Transverse colon (tissue), 3 donors: Measurements from ENCODE around the gene SLC49A3.
"Not testable (repeated sequence)": the region's sequence is repeated elsewhere in the genome, so short reads cannot be mapped to it uniquely, and the experiment has no call there.

ENCODE experiments used
- POLR2A ChIP-seq: fragments of 450-650 bp; IDR thresholded peaks from one replicate; pipeline ENCODE4 v1.6.1; 2016; ENCODE audit warnings: antibody characterized with exemption, mild to moderate bottlenecking, moderate library complexity
- TF ChIP-seq, protein P1 (sequence below), 5 experiments: fragments of 200-600 bp in 3 of 5; fragments of 450-650 bp in 2 of 5; sonication (generic) in 3 of 5; IDR thresholded peaks; 1 replicate in 2 of 5; 2 replicates in 3 of 5; pipeline ENCODE4 v1.5.1; 2016 to 2017; ENCODE audit warnings: antibody characterized with exemption in 5 of 5, inconsistent platforms in 3 of 5, mild to moderate bottlenecking in 2 of 5, moderate library complexity in 1 of 5

DNA sequence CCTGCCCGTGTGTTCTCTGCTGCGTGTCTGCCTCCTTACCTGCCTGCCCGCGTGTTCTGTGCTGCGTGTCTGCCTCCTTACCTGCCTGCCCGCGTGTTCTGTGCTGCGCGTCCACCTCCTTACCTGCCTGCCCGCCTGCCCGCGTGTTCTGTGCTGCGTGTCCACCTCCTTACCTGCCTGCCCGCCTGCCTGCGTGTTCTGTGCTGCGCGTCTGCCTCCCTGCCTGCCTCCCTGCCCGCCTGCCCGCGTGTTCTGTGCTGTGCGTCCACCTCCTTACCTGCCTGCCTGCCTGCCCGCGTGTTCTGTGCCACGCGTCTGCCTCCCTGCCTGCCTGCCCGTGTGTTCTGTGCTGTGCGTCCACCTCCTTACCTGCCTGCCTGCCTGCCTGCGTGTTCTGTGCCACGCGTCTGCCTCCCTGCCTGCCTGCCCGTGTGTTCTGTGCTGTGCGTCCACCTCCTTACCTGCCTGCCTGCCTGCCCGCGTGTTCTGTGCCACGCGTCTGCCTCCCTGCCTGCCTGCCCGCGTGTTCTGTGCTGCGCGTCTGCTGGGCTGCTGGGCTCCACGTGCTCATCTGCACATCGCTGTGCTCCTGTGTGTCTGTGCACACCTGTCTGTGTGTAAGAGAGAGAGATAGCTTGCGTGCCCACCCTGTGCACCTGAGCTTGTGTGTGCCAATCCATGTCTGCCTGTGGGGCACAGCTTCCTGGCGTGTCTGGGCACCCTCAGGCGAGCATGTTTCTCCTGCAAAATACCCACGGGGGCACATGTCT is 53.7 kb downstream of the SLC49A3 start:
- TF ChIP-seq POLR2A: not testable (repeated sequence)
- TF ChIP-seq, protein P1, sequence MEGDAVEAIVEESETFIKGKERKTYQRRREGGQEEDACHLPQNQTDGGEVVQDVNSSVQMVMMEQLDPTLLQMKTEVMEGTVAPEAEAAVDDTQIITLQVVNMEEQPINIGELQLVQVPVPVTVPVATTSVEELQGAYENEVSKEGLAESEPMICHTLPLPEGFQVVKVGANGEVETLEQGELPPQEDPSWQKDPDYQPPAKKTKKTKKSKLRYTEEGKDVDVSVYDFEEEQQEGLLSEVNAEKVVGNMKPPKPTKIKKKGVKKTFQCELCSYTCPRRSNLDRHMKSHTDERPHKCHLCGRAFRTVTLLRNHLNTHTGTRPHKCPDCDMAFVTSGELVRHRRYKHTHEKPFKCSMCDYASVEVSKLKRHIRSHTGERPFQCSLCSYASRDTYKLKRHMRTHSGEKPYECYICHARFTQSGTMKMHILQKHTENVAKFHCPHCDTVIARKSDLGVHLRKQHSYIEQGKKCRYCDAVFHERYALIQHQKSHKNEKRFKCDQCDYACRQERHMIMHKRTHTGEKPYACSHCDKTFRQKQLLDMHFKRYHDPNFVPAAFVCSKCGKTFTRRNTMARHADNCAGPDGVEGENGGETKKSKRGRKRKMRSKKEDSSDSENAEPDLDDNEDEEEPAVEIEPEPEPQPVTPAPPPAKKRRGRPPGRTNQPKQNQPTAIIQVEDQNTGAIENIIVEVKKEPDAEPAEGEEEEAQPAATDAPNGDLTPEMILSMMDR (IDR thresholded peaks at IDR 0.05): not testable (repeated sequence)
